Measurements from ENCODE around the gene ULK3.

The ULK3 gene

GRCh38 chr15:74867466-74868038 lies 24.6 kb upstream of the ULK3 start:
- DNase-seq, result no peak

DNA sequence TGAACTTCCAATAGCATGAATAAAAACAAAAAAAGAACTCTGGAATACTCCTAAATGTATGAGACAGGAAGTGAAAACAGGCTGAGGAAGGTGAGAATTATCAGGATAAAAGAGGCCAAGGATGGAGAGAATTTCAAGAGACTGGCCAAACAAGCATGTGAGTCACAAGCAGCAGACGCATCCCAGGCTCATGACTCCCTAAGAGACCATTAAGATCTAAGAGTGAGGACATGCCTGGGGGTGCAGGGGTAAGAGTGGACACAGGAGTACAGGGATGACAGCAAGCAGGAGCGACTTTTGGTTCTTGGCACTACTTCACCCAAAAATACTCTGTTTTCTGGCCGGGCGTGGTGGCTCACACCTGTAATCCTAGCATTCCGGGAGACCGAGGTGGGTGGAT lies 23.1 kb upstream of the ULK3 start:
- DNase-seq, result peak; percentile 46

GRCh38 chr15:74865316-74865715 lies 22.4 kb upstream of the ULK3 start:
- DNase-seq, result no peak

- DNase-seq, result no peak
These were observed 21.3 kb upstream of the ULK3 start for GRCh38 chr15:74864296-74864695.

- no peak for DNase-seq
These were observed 20.5 kb upstream of the ULK3 start for GRCh38 chr15:74863239-74864056.

DNA sequence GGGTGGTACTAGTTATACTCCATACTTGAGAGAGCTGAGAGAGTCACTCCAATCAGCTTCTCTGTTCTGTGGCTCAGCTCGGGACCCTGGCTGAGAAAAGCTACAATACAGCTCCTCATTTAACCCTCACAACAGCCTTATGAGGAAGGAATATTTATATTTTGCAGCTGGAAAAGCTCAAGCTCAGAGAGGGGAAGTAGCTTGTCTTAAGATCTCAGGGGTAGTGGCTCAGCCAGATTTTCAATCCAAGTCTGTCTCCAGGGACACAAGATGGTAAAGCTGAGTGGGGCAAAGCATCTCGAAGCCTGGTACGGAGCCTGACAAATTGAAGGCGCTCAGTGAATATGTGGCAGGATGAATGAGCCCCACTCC lies 15.4 kb upstream of the ULK3 start:
- DNase-seq, result no peak

DNA sequence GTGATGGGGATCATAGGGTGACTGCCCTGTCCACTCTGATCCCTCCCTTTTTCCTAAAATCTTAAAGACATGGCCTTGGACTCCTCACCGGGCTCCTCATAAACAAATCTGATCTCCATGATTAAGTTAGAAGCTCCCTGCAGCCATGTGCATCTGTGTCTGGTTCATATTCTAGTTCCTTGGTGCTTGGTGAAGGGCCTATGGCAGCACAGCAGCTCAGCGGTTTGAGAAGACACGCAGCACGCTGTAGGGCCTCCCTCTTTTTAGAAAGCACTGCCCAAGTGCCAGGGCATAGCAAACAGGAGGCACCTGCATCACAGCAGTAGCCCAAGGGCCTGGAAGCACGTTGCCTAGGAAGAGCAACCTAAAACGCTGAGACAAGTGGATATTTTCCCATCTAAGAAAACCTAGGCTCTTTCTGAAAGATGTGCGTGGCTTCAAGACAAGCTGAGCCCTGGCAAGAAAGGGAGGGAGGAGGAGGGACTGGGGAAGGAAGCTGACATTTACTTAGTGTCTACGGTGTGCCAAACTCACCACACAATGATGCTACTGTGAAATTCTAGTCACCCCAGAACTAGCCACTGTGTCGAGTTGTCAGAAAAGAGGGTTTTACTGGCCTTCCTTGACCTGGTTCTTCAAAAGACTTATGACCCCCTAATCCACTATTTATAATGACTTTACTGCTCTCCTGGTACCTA lies 14.9 kb upstream of the ULK3 start:
- no peak for DNase-seq

- DNase-seq, result no peak
These were observed 14.2 kb upstream of the ULK3 start for GRCh38 chr15:74857082-74857655.

DNA sequence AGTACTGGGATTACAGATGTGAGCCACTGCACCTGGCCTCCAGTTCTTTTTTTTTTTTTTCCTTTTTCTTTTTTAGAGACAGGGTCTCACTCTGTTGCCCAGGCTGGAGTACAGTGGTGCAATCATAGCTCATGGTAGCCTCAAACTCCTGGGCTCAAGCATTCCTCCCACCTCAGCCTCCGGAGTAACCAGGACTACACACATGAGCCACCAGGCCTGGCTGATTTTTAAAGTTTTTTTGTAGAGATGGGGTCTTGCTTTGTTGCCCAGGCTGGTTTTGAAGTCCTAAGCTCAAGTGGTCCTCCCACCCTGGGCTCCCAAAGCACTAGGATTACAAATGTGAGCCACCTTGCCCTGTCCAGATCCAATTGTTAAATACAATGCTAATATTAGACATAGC lies 13.6 kb upstream of the ULK3 start:
- no peak for DNase-seq

GRCh38 chr15:74855857-74856256 lies 12.9 kb upstream of the ULK3 start:
- DNase-seq, result no peak

DNA sequence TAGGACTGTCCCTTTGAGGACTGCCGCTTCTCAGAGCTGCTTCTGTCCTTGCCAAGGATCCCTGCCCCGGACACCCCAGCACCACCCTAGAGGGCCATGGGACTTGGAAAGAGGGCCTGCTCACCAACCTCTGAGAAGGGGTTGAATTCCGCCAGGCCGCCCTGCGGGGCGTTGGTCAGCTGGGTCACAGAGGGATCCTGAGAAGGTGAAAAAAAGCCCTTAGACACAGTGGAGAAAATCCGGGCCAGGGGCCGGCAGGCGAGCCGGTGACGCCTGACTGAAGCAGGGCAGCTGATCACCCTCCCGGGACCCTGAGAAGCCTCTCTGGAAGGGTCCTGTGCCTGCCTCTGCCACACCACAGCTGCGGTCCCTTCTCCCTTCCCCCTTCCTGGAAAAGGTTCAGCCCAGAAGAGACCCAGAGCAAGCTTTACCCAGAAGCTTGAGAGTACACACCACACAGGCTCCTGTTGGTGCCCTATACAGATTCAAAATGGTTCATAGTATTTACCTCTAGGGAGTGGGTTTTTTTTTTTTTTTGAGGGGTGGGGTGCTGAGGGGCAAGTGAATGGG lies 11.6 kb upstream of the ULK3 start:
- DNase-seq, result no peak

DNA sequence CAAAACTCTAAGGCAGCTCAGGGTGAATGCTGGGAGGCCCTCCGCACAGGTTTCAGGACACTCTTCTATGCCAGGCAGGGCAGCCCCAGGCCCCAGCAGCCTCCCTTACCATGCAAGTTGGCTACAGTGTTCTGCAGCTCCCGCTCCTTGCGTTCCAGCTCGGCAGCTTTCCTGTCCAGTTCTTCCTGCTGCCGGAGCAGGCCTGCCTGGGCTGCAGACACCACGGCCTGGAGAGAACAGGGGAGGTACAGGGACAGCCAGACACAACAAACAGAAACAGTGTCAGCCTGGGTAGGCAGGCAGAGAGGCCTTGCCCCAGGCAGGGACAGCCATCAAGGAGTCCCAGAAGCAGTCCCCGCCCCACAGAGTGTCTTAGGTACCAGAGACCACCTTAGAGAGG lies 9.0 kb upstream of the ULK3 start:
- no peak for DNase-seq

DNA sequence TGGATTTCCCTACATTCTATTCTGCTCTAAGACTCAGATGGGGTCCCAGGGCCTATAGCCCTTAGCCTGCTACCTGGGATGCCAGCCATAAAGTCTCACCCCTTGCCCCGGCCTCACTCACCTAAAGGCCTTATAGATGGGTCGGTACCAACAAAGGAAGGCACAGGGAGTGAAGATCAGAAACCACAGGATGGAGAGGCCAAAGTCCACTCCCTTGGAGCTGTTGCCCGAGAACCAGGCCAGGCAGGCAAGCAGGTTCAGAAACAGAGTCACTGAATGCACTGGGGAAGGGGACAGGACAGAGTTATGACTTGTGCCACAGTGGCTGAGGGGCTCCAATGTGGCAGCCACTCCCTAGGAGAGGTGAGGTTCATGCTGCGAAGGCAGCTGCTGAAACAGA lies 7.4 kb upstream of the ULK3 start:
- no peak for DNase-seq

DNA sequence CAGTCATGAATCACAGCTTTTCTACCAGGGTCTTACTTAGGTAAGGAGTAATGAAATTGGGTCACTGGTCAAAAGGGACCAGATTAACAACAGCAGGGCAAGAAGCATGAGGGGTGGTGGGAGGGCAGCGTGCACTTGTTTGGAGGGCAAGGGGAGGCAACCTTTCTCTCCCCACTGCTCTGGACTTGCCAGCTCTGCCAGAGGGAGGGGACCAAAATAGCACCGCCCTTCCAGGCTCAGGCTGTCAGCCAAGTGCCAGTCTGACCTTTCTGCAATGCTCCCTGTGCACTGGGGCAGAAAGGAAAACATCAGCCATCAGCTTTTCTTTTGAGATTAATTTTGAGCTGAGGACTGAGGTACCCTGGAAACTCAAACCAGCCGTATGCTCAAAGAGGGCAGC lies 4.5 kb upstream of the ULK3 start:
- DNase-seq, result no peak

- DNase-seq, result no peak
These were observed 2.6 kb upstream of the ULK3 start for GRCh38 chr15:74845581-74845980.

DNA sequence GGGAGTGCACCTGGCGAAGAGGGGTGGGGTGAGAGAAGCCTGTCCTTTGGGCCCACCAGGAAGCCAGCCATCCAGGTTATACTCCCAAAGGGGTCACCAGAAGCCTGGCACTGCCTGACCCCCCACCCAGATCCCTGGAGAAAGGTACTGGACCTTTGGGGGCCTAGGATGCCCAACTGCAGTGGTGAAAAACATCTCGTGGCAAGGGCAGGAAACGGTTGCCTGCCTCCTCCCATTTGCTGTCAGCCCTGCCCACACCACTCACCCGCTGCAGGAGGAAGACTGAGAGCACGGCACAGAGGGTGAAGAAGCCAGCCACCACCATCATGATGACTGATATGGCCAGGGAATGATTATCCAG lies 2.2 kb upstream of the ULK3 start:
- no peak for DNase-seq

GRCh38 chr15:74844319-74845207 lies 1.6 kb upstream of the ULK3 start:
- no peak for DNase-seq

DNA sequence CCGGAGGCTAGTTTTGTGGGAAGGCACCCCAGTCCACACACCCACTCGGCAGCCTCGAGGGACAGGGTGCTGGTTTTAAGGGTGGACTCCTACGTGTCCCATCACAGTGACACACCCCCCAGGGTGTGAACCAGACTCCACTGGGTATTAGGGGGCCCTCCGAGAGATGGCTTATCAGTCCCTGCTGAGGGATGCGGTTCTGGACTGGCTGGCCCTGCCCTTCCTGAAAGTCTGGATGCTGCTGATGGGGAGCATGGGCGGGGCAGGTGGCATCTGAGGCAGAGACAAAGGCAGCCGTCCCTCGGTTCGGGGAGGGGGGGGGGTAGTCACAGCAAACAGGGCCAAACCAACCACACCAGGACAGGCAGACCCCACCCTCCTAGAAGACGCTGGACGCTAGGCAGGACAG lies 939 bp upstream of the ULK3 start:
- no peak for DNase-seq

GRCh38 chr15:74843445-74843828 lies 481 bp upstream of the ULK3 start:
- DNase-seq, result no peak

GRCh38 chr15:74841891-74842373 lies 1.0 kb downstream of the ULK3 start:
- no peak for DNase-seq

DNA sequence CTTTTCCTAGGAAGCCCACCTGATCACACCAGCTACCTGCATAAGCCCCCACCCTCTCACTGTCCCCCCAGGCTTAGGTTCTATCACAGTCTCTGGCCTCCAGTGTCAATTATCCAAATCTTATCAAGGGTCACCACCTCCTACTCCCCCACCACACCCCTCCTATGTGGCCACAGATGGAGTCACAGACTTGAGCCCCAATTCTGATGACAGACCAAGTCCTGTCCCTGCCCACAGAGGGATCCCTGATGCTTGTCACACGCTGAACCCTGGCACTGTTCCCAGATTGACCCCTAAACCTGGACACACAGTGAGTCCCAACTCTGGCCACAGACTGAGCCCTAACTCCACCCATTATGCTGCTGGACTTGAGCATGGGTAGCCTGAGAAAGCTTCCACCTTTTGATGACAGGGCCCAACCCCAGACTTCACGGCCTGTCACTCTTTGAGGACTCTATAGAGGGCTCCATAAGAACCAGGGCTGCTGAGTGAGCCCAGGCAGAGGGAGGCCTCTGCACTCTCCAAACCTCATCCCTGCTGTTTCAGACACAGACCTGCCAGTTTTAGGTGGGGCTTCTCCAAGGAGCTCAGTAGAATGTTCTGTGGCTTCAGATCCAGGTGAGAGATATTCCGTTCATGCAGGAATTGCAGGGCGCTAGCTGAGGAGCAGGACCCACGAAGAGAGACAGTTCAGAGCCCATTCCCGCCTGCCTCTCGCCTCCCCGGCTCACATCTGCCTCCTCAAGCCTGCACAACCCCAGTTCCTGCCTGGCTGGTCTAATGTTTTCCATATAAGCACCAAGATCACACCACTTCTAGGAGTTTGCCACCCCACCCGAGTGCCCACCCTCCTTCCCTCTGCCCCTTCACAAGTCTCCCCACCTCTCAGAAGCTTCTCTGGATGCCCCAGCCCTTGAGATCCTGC lies 1.8 kb downstream of the ULK3 start:
- DNase-seq, result no peak
